Panc1 (cell line): ENCODE data around the gene DDX19B. TPM values are rescaled to one million over a fixed set of nuclear protein-coding genes. Genes with fewer than 3 reads are reported as not detected.

Experiments
- ATAC-seq: fragments of 200-7000 bp; cut with Tn5 transposase; 2 replicates; pipeline ENCODE4 v1.9.1; 2020; ENCODE audit warnings: mild to moderate bottlenecking, moderate library complexity
- BruUV-seq: library from RNA; stranded (reverse); fragments of 400-500 nt; replicated peaks from 2 replicates; lab custom pipeline; 2021; lab: Mats Ljungman, UMichigan
- CTCF ChIA-PET: fragments of 300-600 bp; sonication (Branson Sonifier 250); formaldehyde crosslinking; loops from one replicate; lab custom pipeline; 2022; ENCODE audit warnings: antibody characterized with exemption; lab: Charles Lee
- POLR2A ChIA-PET: fragments of 300-600 bp; sonication (Branson Sonifier 250); formaldehyde crosslinking; loops from one replicate; lab custom pipeline; 2022; ENCODE audit warnings: antibody characterized with exemption; lab: Charles Lee
- DNase-seq: peaks from one replicate; pipeline ENCODE4 v3.0.0-alpha.2; 2010; ENCODE audit warnings: low read depth, low spot score
- H3K27ac ChIP-seq: 2 replicates; pipeline ENCODE4 v1.5.1; 2011; ENCODE audit warnings: mild to moderate bottlenecking, low read length, inconsistent platforms
- H3K27me3 ChIP-seq: fragments of 200-500 bp; sonication (Bioruptor generic); 2 replicates; pipeline ENCODE4 v1.6.0; 2014; ENCODE audit warnings: low read length, inconsistent platforms; ENCODE audit not compliant: control insufficient read depth, insufficient read depth
- H3K36me3 ChIP-seq: fragments of 200-500 bp; sonication (Bioruptor generic); 2 replicates; pipeline ENCODE4 v1.5.1; 2014; ENCODE audit warnings: inconsistent platforms, mild to moderate bottlenecking, low read length, moderate library complexity; ENCODE audit not compliant: control insufficient read depth, insufficient read depth
- H3K4me1 ChIP-seq: 2 replicates; pipeline ENCODE4 v1.5.1; 2011; ENCODE audit warnings: inconsistent platforms, mild to moderate bottlenecking, low read length, moderate library complexity; ENCODE audit not compliant: control insufficient read depth, insufficient read depth
- H3K4me3 ChIP-seq, 2 experiments: 2 replicates each; pipeline ENCODE4 v1.5.1; 2011 to 2012; ENCODE audit warnings: low read depth in 2 of 2, low read length in 2 of 2, mild to moderate bottlenecking in 2 of 2, inconsistent platforms in 1 of 2, moderate library complexity in 1 of 2
- H3K9me3 ChIP-seq: fragments of 200-500 bp; sonication (Bioruptor generic); 2 replicates; pipeline ENCODE4 v1.5.1; 2014; ENCODE audit warnings: low read depth, mild to moderate bottlenecking, inconsistent platforms, low read length, moderate library complexity; ENCODE audit not compliant: control insufficient read depth, insufficient read depth
- CTCF ChIP-seq: fragments of 450-650 bp; IDR thresholded peaks from 2 replicates; pipeline ENCODE4 v1.5.1; 2017; ENCODE audit warnings: mild to moderate bottlenecking
- POLR2AphosphoS5 ChIP-seq: IDR thresholded peaks from 2 replicates; pipeline ENCODE4 v1.6.1; 2012; ENCODE audit warnings: mild to moderate bottlenecking, low read depth, low read length, moderate library complexity
- SIN3A ChIP-seq: IDR thresholded peaks from 2 replicates; pipeline ENCODE4 v1.6.1; 2012; ENCODE audit warnings: low read depth, mild to moderate bottlenecking, low read length, moderate library complexity, borderline replicate concordance; ENCODE audit not compliant: insufficient read depth
- TCF7L2 ChIP-seq: IDR thresholded peaks from 2 replicates; pipeline ENCODE4 v1.6.1; 2011; ENCODE audit warnings: mild to moderate bottlenecking, low read depth, low read length, inconsistent platforms
- in situ Hi-C: cut with HindIII; loops from 2 replicates; pipeline ENCODE4 v1.10.0; 2016; ENCODE audit warnings: low sequenced_read_pairs, low pct_unique_long_range_greater_than_20kb
- intact Hi-C: fragments of 100-400 bp; cut with micrococcal nuclease; formaldehyde crosslinking; loops from one replicate; pipeline ENCODE4 v1.10.0; 2022; ENCODE audit not compliant: unreplicated experiment
- total RNA-seq: library from RNA; stranded (reverse); gene quantifications from one replicate; pipeline ENCODE4 v1.2.1, GENCODE V29; 2021; ENCODE audit not compliant: unreplicated experiment
- TF ChIP-seq, protein P1 (sequence below), 2 experiments: IDR thresholded peaks; 2 replicates each; pipeline ENCODE4 v1.6.1; 2011 to 2012; ENCODE audit warnings: low read depth in 2 of 2, control low read depth in 1 of 2, low read length in 1 of 2, mild to moderate bottlenecking in 1 of 2, moderate library complexity in 1 of 2; ENCODE audit not compliant: insufficient read depth in 1 of 2

The DDX19B gene
- total RNA-seq, 1 experiment from 2014 or later = 24.4 TPM

- POLR2A ChIA-PET = no interaction called here
- Histone ChIP-seq H3K27me3 (no peaks in the 10 kb centered on the region), H3K27ac (no peak overlapping the region), H3K36me3 (peaks cover 5% of the 10 kb centered on the region; the same call in 1 of the 2 replicates), H3K4me1 (peaks cover 3% of the 10 kb centered on the region; the same call in 1 of the 2 replicates), H3K4me3 (no peak overlapping the region), H3K9me3 (no peaks in the 10 kb centered on the region)
- TF ChIP-seq TCF7L2 (no peak), POLR2AphosphoS5 (no peak), CTCF (no peak), SIN3A (no peak)
- TF ChIP-seq, protein P1, sequence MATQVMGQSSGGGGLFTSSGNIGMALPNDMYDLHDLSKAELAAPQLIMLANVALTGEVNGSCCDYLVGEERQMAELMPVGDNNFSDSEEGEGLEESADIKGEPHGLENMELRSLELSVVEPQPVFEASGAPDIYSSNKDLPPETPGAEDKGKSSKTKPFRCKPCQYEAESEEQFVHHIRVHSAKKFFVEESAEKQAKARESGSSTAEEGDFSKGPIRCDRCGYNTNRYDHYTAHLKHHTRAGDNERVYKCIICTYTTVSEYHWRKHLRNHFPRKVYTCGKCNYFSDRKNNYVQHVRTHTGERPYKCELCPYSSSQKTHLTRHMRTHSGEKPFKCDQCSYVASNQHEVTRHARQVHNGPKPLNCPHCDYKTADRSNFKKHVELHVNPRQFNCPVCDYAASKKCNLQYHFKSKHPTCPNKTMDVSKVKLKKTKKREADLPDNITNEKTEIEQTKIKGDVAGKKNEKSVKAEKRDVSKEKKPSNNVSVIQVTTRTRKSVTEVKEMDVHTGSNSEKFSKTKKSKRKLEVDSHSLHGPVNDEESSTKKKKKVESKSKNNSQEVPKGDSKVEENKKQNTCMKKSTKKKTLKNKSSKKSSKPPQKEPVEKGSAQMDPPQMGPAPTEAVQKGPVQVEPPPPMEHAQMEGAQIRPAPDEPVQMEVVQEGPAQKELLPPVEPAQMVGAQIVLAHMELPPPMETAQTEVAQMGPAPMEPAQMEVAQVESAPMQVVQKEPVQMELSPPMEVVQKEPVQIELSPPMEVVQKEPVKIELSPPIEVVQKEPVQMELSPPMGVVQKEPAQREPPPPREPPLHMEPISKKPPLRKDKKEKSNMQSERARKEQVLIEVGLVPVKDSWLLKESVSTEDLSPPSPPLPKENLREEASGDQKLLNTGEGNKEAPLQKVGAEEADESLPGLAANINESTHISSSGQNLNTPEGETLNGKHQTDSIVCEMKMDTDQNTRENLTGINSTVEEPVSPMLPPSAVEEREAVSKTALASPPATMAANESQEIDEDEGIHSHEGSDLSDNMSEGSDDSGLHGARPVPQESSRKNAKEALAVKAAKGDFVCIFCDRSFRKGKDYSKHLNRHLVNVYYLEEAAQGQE (IDR thresholded peaks at IDR 0.05; ENCODE audit: insufficient read depth in 1 of 2, low read depth in 2 of 2, low read length in 1 of 2) = no peak
- CTCF ChIA-PET = no interaction called here
- DNase-seq (no peak), ATAC-seq (no peak)
- intact Hi-C loops (no loop called here), in situ Hi-C loops (no loop called here)
- BruUV-seq = no TSS peak
These were observed 43.0 kb downstream of the DDX19B start for GRCh38 chr16:70342016-70342415.

DNA sequence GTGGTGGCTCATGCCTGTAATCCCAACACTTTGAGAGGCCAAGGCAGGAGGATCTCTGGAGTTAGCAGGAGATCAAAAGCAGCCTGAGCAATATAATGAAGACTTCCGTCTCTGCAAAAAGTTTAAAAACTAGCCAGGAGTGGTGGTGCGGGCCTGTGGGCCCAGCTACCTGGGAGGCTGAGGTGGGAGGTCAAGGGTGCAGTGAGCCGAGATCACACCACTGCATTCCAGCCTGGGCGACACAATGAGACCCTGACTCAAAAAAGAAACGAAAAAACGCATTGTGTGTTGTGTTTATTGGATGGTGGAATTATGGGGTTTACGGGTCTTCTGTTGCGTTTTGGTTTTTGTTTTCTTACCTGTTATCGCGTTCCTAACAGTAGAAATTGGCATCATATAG is 46.9 kb downstream of the DDX19B start:
- Histone ChIP-seq H3K9me3 (no peaks in the 10 kb centered on the region), H3K4me1 (peaks cover 7% of the 10 kb centered on the region; the same call in 1 of the 2 replicates), H3K27ac (peak overlapping the region; percentile 91), H3K36me3 (peaks cover 8% of the 10 kb centered on the region; the same call in 1 of the 2 replicates), H3K4me3 (peak overlapping the region; percentile 77 to 94), H3K27me3 (no peaks in the 10 kb centered on the region)
- intact Hi-C loops (no loop called here), in situ Hi-C loops (no loop called here)
- DNase-seq (no peak), ATAC-seq (no peak)
- ChIA-PET POLR2A (no interaction called here), CTCF (no interaction called here)
- TSS peak; percentile 97 for BruUV-seq
- no peak for TF ChIP-seq POLR2AphosphoS5
- TF ChIP-seq, protein P1 (IDR thresholded peaks at IDR 0.05; ENCODE audit: insufficient read depth in 1 of 2, low read depth in 2 of 2, low read length in 1 of 2) = no peak
- TF ChIP-seq CTCF = no peak
- no peak for TF ChIP-seq SIN3A
- TF ChIP-seq TCF7L2 = no peak
